ENCODE results near the gene POU3F3.

The POU3F3 gene

DNA sequence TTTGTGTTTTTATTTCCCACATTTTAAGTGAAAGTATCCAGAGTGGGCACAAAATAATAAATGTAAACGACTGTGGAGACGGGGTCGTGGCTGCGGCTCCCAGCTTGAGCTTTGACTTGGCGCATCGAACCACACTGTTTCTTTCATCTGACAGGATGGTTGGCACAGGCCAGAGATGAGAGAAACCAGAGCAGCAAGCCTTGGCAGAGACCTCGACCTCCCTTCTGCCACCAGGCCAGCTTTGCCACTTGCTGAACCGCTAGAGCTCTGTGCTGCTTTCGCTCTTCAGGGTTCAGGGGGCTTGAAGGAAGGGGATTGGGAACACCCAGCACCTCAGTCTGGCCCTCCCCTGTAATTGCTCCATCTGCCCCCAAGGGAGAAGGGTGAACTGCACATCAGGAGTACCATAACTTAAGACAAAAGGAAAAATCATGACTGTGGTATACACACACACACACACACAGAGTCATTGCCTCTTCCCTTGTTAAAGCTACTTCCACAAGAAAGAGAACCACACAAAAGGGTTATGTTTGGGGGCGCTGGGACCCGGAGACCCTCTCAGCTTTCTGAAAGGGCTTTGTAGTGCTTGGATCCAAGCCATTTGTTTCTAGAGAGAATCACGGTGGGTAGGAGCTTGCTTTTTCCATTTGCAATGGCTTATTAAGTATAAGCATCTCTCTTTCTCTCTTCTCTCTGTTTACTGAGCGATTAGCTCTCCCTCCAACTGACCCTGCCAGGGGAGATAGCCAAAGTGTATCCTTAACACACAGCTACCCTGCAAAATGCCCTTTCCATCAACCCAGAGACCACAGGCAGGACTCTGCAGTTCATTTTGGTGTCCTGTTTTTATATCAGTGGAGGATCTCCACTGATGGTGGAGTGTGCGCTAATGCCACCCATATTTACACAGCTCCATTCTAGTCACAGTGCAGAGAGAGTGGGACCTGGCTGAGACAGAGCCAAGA lies 23.0 kb downstream of the POU3F3 start:
- DNase-seq (ENCODE audit: low spot score): no peak

- no peak for DNase-seq (ENCODE audit: low spot score)
Observed at GRCh38 chr2:104878863-104879512, 25.1 kb downstream of the POU3F3 start.

DNA sequence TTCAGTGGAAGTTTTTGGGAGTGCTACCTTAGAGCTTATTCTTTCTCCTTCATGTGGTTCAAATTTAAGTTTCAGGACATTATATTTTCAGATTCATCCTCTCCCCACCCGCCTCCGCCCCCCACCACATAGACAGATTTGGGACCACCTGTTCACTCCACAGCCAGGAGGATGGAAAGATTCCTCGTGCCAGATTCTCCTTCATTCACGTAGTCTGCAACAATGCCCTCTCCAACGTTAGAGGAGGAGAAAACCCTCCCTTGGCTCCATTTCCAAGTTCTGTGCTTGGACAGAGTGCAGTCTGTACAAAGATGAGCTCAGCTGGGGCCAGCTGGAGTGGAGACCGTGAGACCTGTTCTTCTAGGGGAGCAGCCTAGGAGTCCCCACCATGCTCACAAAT lies 26.2 kb downstream of the POU3F3 start:
- no peak for DNase-seq (ENCODE audit: low spot score)

DNA sequence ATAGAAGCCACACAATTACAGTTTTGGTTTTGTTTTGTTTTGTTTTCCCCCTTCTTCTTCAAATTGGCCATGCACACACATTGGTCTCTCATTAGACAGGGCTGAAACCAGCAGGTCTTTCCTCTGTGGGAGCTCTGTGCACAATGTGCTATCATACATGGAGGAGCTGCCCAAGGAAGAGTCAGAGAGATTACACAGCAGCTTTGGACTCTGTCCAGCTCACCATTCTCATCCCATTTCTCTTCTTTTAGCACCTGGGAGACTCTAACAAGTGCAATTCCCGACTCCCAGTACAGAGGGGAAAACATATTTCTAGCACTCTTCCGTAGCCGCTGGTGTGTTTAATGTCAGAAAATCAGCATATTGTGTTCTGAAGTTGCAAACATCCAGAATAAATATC lies 29.4 kb downstream of the POU3F3 start:
- no peak for DNase-seq (ENCODE audit: low spot score)

- no peak for DNase-seq (ENCODE audit: low spot score)
Observed at GRCh38 chr2:104885119-104885782, 31.3 kb downstream of the POU3F3 start.

DNA sequence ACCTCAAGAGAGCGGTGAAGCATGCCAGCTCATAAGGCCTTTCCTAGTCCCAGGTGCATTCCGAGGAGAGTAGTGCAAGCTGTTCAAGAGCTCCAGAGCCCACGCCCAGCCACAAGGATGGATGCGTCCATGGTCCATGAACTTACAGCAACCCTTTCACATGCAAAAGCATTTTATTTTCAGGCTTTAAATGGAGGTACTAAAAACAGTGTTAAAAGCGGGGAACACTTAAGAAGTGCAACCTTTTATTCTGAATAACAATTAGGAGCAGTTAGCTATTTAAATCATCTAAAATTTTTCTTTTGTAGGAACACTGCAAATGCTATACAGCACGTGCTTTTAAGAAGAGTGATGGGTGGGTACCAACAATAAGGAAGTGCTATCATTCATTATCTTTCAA lies 33.8 kb downstream of the POU3F3 start:
- DNase-seq (ENCODE audit: low spot score): no peak

DNA sequence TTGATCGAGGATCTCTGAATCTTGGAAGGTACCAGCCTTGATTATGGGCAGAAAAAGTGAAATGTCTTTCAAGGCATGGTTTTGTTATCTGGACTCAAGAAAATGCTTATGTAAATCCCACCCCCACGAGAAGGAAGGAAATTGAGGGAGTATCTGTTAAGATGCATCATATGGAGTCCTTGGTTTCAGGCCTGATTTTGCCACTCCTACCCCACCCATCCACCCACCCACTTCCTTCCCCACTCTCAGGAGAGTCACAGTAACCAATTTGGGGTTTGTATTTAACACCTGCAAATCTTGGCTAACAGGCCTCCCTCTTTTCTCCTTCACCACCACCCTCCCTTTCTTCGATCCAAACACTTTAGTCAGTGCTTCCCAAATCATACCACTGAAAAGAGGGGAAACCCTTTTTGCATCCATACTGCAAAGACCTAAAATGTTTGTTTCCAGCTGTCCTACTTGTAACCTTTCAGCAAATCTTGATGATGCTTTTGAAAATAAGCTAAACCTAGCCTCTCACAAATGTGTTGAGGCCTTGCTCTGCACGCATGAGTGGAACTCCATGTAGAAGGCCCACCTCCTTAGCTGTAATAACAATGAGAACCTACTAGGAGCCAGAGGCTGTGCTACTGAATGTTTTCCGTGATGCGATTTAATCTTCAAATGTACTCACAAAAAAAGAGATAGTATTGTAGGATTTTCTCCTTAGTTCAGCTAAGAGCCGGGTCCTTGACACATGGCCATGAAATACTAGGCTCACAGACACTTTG lies 34.8 kb downstream of the POU3F3 start:
- no peak for DNase-seq (ENCODE audit: low spot score)

GRCh38 chr2:104889291-104889959 lies 35.5 kb downstream of the POU3F3 start:
- DNase-seq (ENCODE audit: low spot score): no peak

GRCh38 chr2:104889960-104890684 lies 36.2 kb downstream of the POU3F3 start:
- DNase-seq (ENCODE audit: low spot score): no peak

GRCh38 chr2:104890685-104891069 lies 36.8 kb downstream of the POU3F3 start:
- no peak for DNase-seq (ENCODE audit: low spot score)

- no peak for DNase-seq (ENCODE audit: low spot score)
Observed at GRCh38 chr2:104891145-104891544, 37.2 kb downstream of the POU3F3 start.

DNA sequence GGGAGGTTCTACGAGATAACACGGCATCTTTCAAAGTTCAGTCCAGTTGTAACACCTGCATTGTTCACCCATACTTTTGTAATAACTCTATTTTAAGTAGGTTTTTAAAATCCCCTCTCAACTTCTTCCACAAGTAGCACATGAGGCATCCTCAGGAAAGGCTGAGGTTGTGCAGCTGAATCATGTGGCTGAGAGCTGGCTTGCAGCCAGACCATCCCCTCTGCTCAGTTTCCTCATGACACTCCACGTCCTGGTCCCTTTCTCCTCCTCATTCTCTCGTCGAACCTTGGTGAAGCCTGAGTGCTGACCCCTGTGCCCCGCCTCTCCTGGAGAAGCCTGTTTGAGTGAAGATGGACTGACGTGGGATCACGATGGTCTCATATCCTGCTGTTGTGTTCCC lies 42.5 kb downstream of the POU3F3 start:
- no peak for DNase-seq (ENCODE audit: low spot score)

DNA sequence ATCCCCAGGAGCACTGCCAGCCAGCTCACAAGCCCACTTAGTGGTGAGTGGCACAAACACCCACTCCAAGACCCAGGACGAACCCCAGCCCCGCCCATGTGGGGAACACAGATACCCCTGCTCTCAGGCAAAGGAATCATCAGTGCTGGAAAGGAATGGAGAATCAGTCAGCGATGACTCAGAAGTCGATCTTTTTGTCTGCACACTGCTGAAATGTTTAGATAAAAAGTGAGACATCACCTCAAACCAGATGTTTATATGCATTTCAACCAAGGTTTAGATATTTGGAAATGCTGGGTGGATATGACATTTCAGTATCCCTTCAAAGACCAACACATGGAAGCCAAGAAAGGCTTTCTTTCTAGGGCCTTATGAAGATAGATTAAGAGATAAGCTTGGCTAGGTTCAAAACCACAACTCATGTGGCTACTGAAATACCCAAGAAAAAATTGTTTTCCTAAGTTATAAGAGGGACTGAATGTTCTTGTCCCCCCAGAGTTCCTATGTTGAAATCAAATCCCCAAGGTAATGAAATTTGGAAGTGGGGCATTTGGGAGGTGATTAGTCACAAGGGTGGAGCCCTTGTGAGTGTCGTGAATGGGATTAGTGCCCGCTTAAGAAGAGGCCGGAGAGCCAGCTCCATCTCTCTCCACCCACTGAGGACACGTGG lies 43.7 kb downstream of the POU3F3 start:
- no peak for DNase-seq (ENCODE audit: low spot score)

- DNase-seq (ENCODE audit: low spot score): no peak
Observed at GRCh38 chr2:104900608-104901007, 46.7 kb downstream of the POU3F3 start.

GRCh38 chr2:104901037-104901881 lies 47.3 kb downstream of the POU3F3 start:
- DNase-seq (ENCODE audit: low spot score): no peak

DNA sequence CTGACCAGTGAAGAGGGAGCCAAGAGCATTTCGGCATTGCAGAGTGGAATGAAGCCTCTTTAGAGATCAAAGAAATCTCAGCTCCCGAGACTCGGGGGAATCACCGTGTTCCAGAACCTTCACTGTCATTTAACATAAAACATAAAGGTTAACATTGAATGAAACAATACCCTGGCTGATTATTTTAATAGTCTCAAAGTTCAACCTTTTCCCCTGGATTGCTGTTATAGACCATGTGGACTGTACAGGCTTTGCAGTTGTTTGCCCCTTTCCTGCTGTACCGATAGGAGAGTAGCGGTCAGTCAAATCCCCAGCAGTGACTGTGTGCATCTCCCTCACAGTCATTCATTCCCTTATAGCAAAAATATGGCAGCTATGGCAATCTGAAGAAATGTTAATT lies 48.4 kb downstream of the POU3F3 start:
- DNase-seq (ENCODE audit: low spot score): no peak
